ENCODE measurements around the gene DKKL1. TPM values are rescaled to one million over a fixed set of nuclear protein-coding genes. Genes with fewer than 3 reads are reported as not detected.

Gene DKKL1
- total RNA-seq, 1 experiment from 2014 or later: 1.0 TPM

DNA sequence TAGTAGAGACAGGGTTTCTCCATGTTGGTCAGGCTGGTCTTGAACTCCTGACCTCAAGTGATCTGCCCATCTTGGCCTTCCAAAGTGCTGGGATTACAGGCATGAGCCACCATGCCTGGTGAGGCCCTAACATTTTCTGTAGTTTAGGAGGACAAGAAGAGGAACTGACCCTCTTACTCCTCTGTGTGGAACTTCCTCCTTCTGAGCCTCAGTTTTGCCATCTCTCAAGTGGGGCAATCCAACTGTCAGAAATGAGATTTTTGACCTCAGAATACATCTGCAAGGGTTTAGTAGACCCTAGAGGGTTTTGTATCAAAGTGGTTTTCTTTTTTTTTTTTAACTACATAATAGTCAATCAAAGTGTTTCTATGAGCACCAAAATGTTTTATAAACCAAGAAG lies 2.4 kb downstream of the DKKL1 start:
- ATAC-seq (no peak), DNase-seq (ENCODE audit: low read depth, low spot score) (no peak)
- Histone ChIP-seq H3K36me3 (ENCODE audit: control insufficient read depth in 1 of 2, insufficient read depth in 2 of 2, low read length in 2 of 2) (no peaks in the 10 kb centered on the region), H3K9me2 (ENCODE audit: insufficient read depth) (no peaks in the 10 kb centered on the region), H3K4me2 (ENCODE audit: low read length) (no peak overlapping the region), H3K9me3 (ENCODE audit: control insufficient read depth in 1 of 2, insufficient read depth in 1 of 2, low read depth in 1 of 2, low read length in 2 of 2) (peaks cover 8 to 13% of the 10 kb centered on the region in 2 experiments; a peak in 2 of 4 replicates), H3K9ac (ENCODE audit: low read length) (no peak overlapping the region), H3K4me3 (replicated peaks in 1 of 2; ENCODE audit: low read depth in 1 of 2, low read length in 2 of 2) (no peak overlapping the region), H3K27me3 (ENCODE audit: insufficient read depth, low read length) (no peaks in the 10 kb centered on the region), H4K20me1 (ENCODE audit: insufficient read depth) (no peaks in the 10 kb centered on the region), H2AFZ (ENCODE audit: low read depth, low read length, poor library complexity, severe bottlenecking) (no peak overlapping the region), H3K27ac (ENCODE audit: low read depth, low read length) (no peak overlapping the region), H3K4me1 (ENCODE audit: control insufficient read depth in 1 of 2, insufficient read depth in 2 of 2, low read length in 2 of 2) (peaks cover 10 to 25% of the 10 kb centered on the region in 2 experiments), H3K79me2 (ENCODE audit: insufficient read depth, low read length) (peaks cover 3% of the 10 kb centered on the region; the same call in 1 of the 2 replicates)
- ChIA-PET CTCF (no interaction called here), RAD21 (ENCODE audit: low non-redundant PET in 1 of 2, low total read pairs in 2 of 2, uncharacterized antibody in 2 of 2, unreplicated experiment in 2 of 2) (no interaction called here), POLR2A (no interaction called here)
- BruUV-seq (replicated peaks): no TSS peak
- intact Hi-C loops (cut with micrococcal nuclease): no loop called here
- TF ChIP-seq EZH2 (IDR thresholded peaks at IDR 0.05) (no peak), MAX (IDR thresholded peaks at IDR 0.05) (no peak), SRF (IDR thresholded peaks at IDR 0.05; ENCODE audit: low read depth) (no peak)
- TF ChIP-seq, protein P1, sequence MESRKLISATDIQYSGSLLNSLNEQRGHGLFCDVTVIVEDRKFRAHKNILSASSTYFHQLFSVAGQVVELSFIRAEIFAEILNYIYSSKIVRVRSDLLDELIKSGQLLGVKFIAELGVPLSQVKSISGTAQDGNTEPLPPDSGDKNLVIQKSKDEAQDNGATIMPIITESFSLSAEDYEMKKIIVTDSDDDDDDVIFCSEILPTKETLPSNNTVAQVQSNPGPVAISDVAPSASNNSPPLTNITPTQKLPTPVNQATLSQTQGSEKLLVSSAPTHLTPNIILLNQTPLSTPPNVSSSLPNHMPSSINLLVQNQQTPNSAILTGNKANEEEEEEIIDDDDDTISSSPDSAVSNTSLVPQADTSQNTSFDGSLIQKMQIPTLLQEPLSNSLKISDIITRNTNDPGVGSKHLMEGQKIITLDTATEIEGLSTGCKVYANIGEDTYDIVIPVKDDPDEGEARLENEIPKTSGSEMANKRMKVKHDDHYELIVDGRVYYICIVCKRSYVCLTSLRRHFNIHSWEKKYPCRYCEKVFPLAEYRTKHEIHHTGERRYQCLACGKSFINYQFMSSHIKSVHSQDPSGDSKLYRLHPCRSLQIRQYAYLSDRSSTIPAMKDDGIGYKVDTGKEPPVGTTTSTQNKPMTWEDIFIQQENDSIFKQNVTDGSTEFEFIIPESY (IDR thresholded peaks at IDR 0.05; ENCODE audit: extremely low read depth, insufficient replicate concordance, low read length): no peak
- TF ChIP-seq, protein P2, sequence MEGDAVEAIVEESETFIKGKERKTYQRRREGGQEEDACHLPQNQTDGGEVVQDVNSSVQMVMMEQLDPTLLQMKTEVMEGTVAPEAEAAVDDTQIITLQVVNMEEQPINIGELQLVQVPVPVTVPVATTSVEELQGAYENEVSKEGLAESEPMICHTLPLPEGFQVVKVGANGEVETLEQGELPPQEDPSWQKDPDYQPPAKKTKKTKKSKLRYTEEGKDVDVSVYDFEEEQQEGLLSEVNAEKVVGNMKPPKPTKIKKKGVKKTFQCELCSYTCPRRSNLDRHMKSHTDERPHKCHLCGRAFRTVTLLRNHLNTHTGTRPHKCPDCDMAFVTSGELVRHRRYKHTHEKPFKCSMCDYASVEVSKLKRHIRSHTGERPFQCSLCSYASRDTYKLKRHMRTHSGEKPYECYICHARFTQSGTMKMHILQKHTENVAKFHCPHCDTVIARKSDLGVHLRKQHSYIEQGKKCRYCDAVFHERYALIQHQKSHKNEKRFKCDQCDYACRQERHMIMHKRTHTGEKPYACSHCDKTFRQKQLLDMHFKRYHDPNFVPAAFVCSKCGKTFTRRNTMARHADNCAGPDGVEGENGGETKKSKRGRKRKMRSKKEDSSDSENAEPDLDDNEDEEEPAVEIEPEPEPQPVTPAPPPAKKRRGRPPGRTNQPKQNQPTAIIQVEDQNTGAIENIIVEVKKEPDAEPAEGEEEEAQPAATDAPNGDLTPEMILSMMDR (IDR thresholded peaks at IDR 0.05 in 2 of 3, conservative IDR thresholded peaks at IDR 0.05 in 1 of 3; ENCODE audit: borderline replicate concordance in 1 of 3, insufficient read depth in 1 of 3, low read depth in 2 of 3, low read length in 2 of 3): no peak
- TF ChIP-seq, protein P3, sequence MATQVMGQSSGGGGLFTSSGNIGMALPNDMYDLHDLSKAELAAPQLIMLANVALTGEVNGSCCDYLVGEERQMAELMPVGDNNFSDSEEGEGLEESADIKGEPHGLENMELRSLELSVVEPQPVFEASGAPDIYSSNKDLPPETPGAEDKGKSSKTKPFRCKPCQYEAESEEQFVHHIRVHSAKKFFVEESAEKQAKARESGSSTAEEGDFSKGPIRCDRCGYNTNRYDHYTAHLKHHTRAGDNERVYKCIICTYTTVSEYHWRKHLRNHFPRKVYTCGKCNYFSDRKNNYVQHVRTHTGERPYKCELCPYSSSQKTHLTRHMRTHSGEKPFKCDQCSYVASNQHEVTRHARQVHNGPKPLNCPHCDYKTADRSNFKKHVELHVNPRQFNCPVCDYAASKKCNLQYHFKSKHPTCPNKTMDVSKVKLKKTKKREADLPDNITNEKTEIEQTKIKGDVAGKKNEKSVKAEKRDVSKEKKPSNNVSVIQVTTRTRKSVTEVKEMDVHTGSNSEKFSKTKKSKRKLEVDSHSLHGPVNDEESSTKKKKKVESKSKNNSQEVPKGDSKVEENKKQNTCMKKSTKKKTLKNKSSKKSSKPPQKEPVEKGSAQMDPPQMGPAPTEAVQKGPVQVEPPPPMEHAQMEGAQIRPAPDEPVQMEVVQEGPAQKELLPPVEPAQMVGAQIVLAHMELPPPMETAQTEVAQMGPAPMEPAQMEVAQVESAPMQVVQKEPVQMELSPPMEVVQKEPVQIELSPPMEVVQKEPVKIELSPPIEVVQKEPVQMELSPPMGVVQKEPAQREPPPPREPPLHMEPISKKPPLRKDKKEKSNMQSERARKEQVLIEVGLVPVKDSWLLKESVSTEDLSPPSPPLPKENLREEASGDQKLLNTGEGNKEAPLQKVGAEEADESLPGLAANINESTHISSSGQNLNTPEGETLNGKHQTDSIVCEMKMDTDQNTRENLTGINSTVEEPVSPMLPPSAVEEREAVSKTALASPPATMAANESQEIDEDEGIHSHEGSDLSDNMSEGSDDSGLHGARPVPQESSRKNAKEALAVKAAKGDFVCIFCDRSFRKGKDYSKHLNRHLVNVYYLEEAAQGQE (IDR thresholded peaks at IDR 0.05; ENCODE audit: low read depth): no peak
